ENCODE measurements around the gene ATP8A2.

- TF ChIP-seq POLR2A (IDR thresholded peaks at IDR 0.05; ENCODE audit: low read length) (no peak), GATA1 (IDR thresholded peaks at IDR 0.05; ENCODE audit: low read depth, low read length) (no peak)
Observed at GRCh38 chr13:25371158-25371874, 458 bp upstream of the ATP8A2 start.
